Measurements from ENCODE around the gene ZNF621.

The ZNF621 gene

DNA sequence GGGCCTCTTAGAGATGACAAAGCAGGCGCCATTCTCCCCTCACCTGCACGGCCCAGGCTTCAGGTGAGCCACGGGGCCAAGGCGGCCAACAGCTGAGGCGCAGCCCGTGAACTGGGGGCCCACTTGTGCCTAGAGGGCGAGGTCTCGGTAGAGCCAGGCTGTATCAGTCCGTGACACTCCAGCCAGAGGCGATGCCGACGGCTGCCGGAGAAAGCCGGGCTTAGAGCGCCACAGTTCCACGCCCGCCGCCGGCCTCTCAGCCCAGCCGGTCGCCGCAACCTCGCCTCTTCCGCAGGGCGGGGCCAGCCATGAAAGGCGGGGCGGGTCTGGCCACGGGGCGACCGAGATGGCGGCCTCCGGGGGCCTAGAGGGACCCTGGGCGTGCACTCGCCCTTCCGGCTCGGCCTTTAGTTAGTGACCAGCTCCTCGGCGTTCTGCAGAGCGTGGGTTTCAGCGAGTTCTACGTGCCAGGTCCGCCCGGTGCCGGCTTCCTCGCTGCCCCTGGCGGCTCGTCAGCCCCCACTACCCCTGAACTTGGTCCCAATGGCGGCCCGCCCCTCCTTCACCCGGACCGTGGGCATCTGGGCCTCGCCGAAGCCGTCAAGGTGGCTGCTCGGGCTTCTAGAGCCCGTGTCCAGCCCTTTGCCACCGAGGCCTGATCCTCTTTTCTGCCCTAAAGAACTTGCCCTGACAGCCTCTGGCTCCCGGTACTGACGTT is at the start of gene ZNF621:
Gene ZNF621 (plus strand): TSS at position 393 of the 718 bp plus-strand sequence. CDS start 881 bp downstream, outside the sequence.
- FAIRE-seq (no peak), DNase-seq (ENCODE audit: low spot score) (peak; percentile 63)

DNA sequence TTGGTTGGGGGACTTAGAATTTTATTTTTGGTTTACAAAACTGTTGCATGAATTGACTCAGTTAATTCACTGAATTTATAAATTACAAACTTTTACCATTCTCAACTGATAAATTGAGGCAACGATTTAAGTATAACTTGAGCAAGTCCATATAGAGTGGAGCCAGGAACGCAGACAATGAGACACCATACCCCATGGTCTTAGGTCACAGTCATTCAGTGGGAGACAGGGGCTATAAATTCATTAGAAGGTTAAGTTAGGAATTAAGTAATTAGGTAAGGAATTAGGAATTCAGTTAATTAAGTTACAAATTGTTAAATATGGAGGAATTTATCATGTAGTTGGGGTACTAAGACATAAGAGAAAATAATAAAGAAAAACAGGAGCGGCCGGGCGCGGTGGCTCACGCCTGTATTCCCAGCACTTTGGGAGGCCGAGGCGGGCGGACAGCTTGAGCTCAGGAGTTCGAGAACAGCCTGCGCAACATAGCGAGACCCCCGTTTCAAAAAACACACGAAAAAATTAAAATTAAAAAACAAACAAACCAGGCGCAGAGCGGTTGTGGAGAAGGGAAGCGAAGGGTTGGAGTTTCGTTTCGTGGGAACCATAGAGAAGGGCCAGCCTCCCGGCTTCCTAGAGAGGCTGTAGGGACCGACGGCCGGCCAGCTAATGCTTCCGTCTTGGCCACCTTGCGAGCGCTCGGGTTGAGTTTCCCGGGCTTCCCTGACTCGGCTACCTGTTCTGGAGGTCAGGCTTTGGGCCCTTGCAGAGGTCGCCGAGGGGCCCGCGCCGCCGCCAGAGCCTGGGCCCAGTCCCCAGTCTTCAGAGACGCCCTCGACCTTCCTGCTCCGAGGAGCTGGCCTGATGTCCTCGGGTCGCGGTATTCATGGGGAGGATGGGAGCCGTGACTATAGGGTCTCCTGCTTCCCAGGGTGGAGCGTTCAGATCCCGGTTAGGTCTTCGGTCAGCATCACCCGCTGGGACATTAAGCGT is 48.0 kb upstream of the ZNF621 start, which contains the start of gene ZNF619:
Gene ZNF619 (plus strand): TSS at position 645 of the 993 bp plus-strand sequence. CDS start 858 bp downstream, outside the sequence.
- FAIRE-seq: no peak
- DNase-seq (ENCODE audit: low spot score): peak; percentile 33

DNA sequence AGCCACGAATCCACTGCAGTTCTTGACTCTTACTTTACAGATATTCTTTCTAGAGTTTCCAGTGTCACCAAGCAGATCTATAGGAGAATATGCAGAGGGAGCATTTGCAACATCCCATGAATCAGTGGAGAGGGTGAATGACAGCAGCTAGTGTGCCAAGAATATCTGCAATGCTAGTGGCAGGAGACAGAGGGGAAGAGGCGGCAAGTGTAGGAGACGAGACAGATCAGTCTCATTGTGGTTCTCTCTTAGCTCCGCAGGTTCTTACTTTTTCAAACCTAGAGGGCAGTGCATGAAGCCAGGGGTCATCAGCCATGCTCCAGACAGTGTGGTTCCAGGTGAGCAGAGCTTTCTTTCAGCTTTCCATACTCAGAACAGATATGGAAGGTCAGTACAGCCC is 47.1 kb upstream of the ZNF621 start:
- FAIRE-seq (no peak), DNase-seq (ENCODE audit: low spot score) (no peak)

DNA sequence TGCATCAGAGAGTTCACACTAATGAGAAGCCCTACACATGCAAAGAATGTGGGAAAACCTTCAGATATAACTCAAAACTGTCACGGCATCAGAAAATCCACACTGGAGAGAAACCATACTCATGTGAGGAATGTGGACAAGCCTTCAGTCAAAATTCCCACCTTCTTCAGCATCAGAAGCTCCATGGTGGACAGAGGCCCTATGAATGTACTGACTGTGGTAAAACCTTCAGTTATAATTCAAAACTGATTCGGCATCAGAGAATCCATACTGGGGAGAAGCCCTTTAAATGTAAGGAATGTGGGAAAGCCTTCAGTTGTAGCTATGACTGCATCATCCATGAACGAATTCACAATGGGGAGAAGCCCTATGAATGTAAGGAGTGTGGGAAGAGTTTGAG is 37.6 kb upstream of the ZNF621 start:
- no peak for FAIRE-seq
- no peak for DNase-seq (ENCODE audit: low spot score)

DNA sequence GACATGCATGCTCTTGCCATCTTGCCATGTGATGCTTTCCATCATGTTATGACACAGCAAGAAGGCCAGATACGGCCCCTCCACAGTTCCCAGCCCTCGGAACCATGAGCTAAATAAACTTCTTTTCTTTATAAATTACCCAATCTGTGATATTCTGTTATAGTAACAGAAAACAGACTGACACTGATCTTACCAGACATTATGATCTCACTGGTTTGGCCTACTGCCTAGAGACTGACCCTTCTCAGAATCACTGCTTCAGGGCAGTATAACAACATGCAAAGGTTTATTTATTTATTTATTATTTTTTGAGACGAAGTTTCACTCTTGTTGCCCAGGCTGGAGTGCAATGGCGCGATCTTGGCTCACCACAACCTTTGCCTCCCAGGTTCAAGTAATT is 33.8 kb upstream of the ZNF621 start:
- DNase-seq (ENCODE audit: low spot score) (no peak), FAIRE-seq (no peak)

DNA sequence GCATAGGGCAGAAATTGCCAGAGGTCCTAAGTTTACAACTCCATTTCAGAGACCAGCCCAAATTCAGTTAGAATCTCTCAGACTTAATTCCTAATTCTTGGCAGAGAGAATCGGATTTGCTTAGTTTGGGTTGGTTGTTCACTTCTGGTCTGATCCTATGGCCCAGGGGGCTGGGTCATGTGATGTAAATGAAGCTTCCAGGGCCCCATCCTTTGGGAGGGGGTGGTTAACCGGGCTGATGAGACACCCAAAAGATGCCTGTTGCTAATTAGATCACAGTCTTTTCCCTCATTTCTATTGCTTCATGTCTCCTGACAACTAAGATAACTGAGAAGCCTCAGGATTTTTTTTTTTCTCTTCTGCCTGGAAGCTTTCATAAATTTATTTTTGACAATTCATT is 30.1 kb upstream of the ZNF621 start:
- FAIRE-seq (no peak), DNase-seq (ENCODE audit: low spot score) (no peak)

DNA sequence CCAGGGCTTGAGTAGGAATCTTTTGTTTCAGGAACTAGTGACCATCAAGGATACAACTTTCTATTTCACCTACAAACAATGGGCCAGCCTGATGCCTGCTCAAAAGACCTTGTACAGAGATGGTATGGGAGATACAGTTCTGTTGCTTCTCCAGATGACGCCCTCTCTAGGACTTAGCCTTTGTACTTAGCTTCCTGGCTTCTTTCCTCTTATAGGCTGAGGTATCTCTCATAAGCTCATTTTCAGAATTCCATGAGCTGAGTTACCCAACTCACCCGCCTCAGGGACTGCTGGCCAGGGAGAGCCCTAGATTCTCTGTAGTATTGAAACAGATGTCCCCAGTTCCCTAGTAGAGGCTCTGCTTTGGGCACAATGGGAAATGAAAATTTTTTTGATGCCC is 27.5 kb upstream of the ZNF621 start:
- DNase-seq (ENCODE audit: low spot score) (no peak), FAIRE-seq (no peak)

DNA sequence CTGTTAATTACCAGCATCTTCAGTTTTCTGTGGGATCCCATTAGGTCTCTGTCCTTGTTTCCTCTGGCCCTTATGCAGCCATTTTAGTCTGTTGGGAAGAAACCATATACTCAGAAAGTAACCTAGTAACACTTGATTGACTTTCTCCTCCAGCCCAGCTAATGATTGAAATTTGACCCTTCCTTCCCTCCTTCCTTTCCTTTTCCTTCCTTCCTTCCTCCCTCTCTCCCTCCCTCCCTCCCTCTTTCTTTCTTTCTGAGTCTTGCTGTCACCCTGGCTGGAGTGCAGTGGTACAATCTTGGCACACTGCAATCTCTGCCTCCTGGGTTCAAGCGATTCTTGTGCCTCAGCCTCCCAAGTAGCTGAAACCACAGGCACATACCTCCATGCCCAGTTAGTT is 24.8 kb upstream of the ZNF621 start:
- FAIRE-seq: no peak

DNA sequence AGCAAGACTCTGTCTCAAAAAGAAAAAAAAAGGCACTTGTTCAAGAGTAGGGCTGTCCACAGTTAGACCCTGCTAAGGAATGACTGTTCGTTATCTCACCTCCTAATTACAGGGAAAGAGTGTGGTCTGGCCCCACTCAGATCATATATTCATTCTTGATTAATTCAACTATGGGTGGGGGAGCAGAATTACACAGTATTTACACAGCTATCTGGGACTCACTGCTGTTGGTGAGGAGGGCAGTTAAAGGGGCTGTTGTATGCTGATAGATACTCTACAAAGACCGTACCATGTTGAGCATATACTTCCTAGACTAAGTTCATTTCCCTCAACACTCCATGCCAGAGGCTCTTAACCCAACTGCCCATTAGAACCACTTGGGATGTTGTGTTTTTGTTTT is 22.7 kb upstream of the ZNF621 start:
- no peak for DNase-seq (ENCODE audit: low spot score)
- FAIRE-seq: no peak

More for the DNA sequence above, 24.8 kb upstream of the ZNF621 start:
- no peak for DNase-seq (ENCODE audit: low spot score)

DNA sequence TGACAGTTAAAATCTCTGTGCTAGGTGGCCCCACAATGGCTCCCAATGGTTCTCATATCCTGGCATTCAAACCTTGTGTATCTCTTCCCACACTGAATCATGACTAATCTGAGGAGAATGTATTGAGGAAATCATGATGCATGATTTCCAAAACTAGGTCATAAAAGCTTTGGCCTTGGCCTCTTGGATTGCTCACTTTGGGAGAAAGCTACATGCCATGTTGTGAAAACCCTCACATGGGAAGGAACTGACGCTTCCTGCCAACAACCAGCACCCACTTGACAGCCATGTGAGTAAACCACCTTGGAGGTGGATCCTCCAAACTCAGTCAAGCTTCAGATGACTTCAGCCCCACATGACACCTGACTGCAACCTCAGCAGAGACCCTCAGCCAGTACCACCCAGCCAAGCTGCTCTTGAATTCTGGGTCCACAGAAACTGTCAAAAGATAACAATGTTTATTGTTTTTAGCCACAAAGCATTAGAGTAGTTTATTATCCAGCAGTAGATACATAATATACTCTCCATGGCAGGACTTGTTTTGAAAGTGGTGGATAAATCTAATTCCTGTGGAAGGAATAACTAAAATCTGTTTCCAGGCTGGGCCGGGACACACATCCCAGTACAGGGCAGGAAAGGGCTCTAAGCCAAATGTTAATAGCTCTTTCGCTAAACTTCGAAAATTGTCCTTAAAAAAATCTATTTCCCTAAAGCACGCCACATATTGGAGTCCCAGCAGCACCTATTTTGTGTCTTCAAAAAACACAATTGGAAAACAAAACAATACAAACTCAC is 19.9 kb upstream of the ZNF621 start:
- FAIRE-seq (peak; percentile 88), DNase-seq (ENCODE audit: low spot score) (peak; percentile 90)

DNA sequence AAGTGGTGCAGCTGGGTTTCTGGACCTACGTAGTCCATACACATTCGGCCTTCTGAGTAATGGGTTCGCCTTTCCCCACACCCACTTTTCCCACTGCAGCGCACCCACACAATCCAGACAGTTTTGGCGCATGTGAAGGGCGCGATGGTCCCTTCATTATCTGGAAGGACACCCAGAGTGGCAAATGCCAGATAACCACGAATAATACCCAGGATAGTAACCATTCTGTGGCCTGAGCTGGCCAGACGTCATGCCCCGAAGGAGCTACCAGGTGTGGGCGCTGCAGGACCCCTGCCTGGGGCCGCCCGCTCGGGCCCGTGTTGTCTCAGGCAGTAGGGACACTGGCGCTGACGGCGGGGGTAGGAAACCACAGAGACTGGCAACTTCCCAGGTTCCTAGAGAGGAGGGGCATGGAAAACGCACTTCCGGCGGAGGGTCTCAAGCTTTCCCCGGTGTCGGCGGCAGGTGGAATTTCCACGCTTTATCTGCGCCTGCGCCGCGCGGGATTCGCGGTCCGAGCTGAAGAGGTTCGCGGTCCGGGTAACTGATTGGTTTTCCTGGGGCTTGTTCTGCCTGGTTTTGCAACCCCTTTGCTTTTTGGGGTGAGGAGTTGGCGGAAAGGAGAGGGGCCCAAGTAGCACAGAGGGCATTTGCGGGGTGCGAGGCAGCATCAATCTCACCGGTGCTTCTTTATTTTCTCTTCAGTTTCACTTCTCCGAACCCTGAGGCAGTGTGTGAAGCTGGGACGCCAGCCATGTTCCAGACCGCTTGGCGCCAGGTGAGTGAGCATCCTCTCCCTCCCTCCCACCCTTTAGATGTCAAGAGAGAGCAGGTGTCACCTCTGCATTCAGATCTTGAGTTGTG is 18.9 kb upstream of the ZNF621 start, which contains the start of gene ZNF620:
Gene ZNF620 (plus strand): TSS at position 441 of the 864 bp plus-strand sequence. CDS start 314 bp downstream, at position 755.
- no peak for DNase-seq (ENCODE audit: low spot score)
- FAIRE-seq: no peak

DNA sequence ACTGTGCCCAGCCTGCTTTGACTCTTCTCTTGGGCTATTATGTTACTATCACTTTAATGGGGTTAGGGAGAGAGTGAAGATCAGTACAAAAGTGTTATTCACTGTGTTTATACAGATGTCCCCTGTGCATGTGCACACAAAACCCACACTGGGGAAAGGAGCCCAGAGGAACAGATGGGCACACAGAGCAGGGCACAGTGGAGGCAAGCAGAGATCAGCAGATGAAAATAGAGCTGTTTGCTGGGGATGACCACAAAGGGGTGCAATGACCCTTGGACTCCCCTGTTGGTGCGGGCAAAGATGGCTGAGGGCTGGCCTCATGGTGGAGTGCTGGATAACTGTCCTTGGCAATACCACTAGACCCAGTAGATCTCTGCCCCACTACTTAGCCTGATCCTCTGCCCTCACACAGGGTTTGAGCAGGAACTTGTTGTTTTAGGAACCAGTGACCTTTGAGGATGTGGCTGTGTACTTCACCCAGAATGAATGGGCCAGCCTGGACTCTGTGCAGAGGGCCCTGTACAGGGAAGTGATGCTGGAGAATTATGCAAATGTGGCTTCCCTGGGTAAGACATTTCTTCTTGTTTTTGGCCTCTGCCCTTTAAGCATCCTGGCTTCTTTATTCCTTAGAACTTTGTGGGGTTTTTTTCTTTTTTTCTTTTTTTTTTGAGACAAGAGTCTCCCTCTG is 13.6 kb upstream of the ZNF621 start:
- FAIRE-seq (no peak), DNase-seq (ENCODE audit: low spot score) (no peak)

DNA sequence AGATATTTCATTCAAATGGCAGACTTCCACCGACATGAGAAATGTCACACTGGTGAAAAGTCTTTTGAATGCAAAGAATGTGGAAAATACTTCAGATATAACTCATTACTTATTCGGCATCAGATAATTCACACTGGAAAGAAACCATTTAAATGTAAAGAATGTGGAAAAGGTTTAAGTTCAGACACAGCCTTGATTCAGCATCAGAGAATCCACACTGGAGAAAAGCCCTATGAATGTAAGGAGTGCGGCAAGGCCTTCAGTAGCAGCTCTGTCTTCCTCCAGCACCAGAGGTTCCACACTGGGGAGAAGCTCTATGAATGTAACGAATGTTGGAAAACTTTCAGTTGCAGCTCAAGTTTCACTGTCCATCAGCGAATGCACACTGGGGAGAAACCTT is 8.6 kb upstream of the ZNF621 start:
- FAIRE-seq (no peak), DNase-seq (ENCODE audit: low spot score) (no peak)

DNA sequence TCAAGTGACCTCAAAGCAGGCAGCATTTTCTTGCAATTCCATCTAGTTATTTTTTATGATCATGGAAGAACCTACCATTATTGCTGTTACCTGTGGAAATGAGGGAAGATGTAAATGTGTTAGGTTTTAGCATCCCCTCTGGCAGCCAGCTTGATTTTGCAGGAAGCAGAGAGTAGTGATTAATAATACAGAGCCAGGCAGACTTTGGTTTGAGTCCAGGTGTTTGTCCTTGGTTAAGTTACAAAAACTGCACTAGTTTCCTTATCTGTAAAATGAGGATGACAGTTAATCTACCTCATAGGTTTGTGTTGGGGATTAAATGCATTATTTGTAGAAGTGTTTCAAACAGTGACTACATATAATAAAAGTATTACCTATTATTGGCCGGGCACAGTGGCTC is 6.7 kb upstream of the ZNF621 start:
- DNase-seq (ENCODE audit: low spot score): no peak
- FAIRE-seq: no peak

DNA sequence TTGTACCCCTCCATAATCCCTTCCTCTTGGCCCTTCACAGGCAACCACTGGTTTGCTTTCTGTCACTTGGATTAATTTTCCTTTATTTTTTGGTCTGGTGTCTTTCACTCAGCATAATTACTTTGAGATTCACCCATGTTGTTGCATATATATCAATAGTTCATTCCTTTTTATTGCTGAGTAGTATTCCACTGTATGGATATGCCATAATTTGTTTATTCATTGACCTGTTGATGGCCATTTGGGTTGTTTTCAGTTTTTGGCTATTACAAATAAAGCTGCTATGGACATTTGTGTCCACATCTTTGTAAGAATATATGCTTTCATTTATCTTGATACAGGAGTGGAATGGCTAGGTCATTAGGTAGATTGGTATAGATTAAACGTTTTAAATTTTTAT is 5.9 kb upstream of the ZNF621 start:
- FAIRE-seq (no peak), DNase-seq (ENCODE audit: low spot score) (no peak)

DNA sequence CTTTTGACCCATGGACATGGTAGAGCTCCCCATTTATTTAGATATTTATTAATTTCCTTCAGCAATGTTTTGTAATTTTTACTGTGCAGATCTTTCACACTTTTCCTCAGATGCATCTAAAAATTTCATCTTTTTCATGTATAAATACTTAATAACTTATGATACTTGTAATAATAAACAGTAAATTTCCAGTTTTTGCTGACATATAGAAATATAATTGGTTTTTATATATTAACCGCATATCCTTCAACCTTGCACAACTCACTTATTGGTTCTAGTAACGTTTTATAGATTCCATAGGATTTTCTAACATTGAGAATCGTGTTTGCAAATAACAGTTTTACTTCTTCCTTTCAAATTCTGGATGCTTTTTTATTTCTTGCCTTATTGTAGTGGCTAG is 3.5 kb upstream of the ZNF621 start:
- no peak for DNase-seq (ENCODE audit: low spot score)
- no peak for FAIRE-seq

DNA sequence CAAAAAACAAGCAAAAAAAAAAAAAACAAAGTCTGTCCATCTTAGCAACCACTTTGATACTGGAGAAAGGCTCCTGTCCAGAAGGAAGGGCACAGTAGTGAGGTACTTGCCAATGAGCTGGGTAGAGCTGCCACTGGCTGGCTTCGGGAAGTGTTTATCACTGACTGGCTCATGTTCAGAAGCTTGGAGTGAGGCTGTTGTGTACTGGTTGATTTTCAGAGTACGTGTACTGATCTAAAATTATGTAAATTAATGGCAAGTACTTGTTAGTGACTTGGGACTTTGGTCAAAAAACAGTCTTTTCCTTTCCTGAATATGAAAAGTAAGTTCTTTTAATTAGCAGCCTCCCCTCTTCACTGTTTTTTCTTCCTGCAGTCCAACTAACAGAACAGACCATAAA is 979 bp upstream of the ZNF621 start:
- no peak for FAIRE-seq
- no peak for DNase-seq (ENCODE audit: low spot score)

DNA sequence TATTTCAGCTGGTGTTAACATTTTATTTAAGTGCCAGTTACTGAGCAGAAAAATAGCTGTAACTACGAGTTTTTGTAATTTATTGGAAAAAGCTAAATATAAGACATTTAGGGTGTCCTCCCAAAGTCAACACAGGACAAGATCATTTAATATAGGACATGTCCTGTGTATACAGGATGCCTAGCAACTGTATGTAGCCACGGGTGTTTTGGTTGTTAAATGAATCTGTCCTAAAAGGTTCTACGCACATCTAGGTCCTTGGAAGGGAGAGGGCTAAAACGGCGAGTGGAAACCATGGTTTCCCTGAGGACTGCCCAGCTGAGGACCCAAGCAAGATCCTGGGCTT is 565 bp upstream of the ZNF621 start:
- no peak for FAIRE-seq
- DNase-seq (ENCODE audit: low spot score): no peak

DNA sequence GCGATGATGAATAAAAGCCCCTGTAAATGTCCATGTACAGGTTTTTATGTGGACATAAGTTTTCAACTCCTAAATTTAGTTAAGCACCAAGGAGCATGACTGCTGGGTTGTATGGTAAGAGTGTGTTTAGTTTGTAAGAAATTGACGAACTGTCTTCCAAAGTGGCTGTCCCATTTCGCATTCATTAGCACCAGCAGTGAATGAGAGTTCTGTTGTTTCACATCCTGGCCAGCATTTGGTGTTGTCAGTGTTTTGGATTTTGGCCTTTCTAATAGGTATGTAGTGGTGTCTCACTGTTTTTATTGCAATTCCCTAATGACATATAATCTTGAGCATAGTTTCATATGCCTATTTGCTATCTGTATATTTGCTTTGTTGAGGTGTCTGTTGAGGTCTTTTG is 3.7 kb downstream of the ZNF621 start:
- no peak for DNase-seq (ENCODE audit: low spot score)
- FAIRE-seq: no peak

DNA sequence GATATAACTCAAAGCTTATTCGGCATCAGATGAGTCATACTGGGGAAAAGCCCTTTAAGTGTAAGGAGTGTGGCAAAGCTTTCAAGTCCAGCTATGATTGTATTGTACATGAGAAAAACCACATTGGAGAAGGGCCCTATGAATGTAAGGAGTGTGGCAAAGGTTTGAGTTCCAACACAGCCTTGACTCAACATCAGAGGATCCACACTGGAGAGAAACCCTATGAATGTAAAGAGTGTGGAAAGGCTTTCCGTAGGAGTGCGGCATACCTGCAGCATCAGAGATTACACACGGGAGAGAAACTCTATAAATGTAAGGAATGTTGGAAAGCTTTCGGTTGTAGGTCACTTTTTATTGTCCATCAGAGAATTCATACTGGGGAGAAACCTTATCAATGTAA is 7.5 kb downstream of the ZNF621 start:
- FAIRE-seq (no peak), DNase-seq (ENCODE audit: low spot score) (no peak)
